Prostate gland (tissue), 2 donors: ENCODE results near the gene CDC34.

Experiments used
- POLR2A ChIP-seq: fragments of 450-650 bp; IDR thresholded peaks from one replicate; pipeline ENCODE4 v1.6.1; 2016; ENCODE audit warnings: antibody characterized with exemption, mild to moderate bottlenecking
- POLR2AphosphoS5 ChIP-seq: sonication (generic); formaldehyde crosslinking; IDR thresholded peaks from one replicate; pipeline ENCODE4 v1.6.1; 2017; ENCODE audit warnings: antibody characterized with exemption
- TF ChIP-seq, protein P1 (sequence below), 4 experiments: fragments of 200-600 bp in 2 of 4; fragments of 450-650 bp in 2 of 4; sonication (generic) in 2 of 4; IDR thresholded peaks; 1 replicate in 3 of 4; 2 replicates in 1 of 4; pipeline ENCODE4 v1.5.1; 2016 to 2019; ENCODE audit warnings: antibody characterized with exemption in 4 of 4, mild to moderate bottlenecking in 2 of 4, moderate library complexity in 2 of 4

GRCh38 chr19:508204-509150 lies 23.1 kb upstream of the CDC34 start:
- TF ChIP-seq, protein P1, sequence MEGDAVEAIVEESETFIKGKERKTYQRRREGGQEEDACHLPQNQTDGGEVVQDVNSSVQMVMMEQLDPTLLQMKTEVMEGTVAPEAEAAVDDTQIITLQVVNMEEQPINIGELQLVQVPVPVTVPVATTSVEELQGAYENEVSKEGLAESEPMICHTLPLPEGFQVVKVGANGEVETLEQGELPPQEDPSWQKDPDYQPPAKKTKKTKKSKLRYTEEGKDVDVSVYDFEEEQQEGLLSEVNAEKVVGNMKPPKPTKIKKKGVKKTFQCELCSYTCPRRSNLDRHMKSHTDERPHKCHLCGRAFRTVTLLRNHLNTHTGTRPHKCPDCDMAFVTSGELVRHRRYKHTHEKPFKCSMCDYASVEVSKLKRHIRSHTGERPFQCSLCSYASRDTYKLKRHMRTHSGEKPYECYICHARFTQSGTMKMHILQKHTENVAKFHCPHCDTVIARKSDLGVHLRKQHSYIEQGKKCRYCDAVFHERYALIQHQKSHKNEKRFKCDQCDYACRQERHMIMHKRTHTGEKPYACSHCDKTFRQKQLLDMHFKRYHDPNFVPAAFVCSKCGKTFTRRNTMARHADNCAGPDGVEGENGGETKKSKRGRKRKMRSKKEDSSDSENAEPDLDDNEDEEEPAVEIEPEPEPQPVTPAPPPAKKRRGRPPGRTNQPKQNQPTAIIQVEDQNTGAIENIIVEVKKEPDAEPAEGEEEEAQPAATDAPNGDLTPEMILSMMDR (IDR thresholded peaks at IDR 0.05): no peak
- no peak for TF ChIP-seq POLR2A
- no peak for TF ChIP-seq POLR2AphosphoS5
